IMR-90 (cell line): Measurements from ENCODE around the gene CADM2. TPM values are rescaled to one million over a fixed set of nuclear protein-coding genes. Genes with fewer than 3 reads are reported as not detected.

Experiments used
- ATAC-seq: fragments of 200-7000 bp; cut with Tn5 transposase; 2 replicates; pipeline ENCODE4 v1.9.1; 2020; ENCODE audit warnings: low read depth, mild to moderate bottlenecking, moderate library complexity
- BruUV-seq: library from RNA; stranded (reverse); fragments of 400-500 nt; replicated peaks from 2 replicates; lab custom pipeline; 2021; lab: Mats Ljungman, UMichigan
- CTCF ChIA-PET: fragments of 300-600 bp; formaldehyde crosslinking; extraction: SDS; loops from one replicate; lab custom pipeline; 2021; ENCODE audit warnings: antibody characterized with exemption; lab: Yijun Ruan, JAX
- POLR2A ChIA-PET: fragments of 300-600 bp; sonication (Branson Sonifier 250); formaldehyde crosslinking; loops from one replicate; lab custom pipeline; 2022; ENCODE audit warnings: antibody characterized with exemption; ENCODE audit not compliant: unreplicated experiment; lab: Charles Lee
- DNase-seq: peaks from one replicate; pipeline ENCODE4 v3.0.0; 2013
- H2AFZ ChIP-seq: replicated peaks from 2 replicates; pipeline ENCODE3; 2013; ENCODE audit warnings: low read length, mild to moderate bottlenecking; ENCODE audit not compliant: poor library complexity
- H2AK5ac ChIP-seq: 2 replicates; pipeline ENCODE4 v1.6.1; 2013; ENCODE audit warnings: low read depth, low read length, inconsistent platforms
- H2AK9ac ChIP-seq: replicated peaks from 2 replicates; pipeline ENCODE3; 2013; ENCODE audit warnings: mild to moderate bottlenecking, low read depth, low read length, moderate library complexity; ENCODE audit not compliant: poor library complexity
- H2BK120ac ChIP-seq: 2 replicates; pipeline ENCODE4 v1.6.1; 2013; ENCODE audit warnings: low read depth, low read length, inconsistent platforms
- H2BK15ac ChIP-seq: 3 replicates; pipeline ENCODE4 v1.6.1; 2013; ENCODE audit warnings: low read depth, low read length, inconsistent platforms
- H2BK20ac ChIP-seq: 2 replicates; pipeline ENCODE4 v1.6.1; 2013; ENCODE audit warnings: low read depth, mild to moderate bottlenecking, inconsistent platforms, low read length, moderate library complexity
- H2BK5ac ChIP-seq: 2 replicates; pipeline ENCODE4 v1.6.1; 2013; ENCODE audit warnings: mild to moderate bottlenecking, low read depth, low read length, inconsistent platforms; ENCODE audit not compliant: poor library complexity, severe bottlenecking
- H3K14ac ChIP-seq: replicated peaks from 2 replicates; pipeline ENCODE4 v1.6.1; 2013; ENCODE audit warnings: low read depth, low read length, inconsistent platforms
- H3K18ac ChIP-seq: 2 replicates; pipeline ENCODE4 v1.6.1; 2013; ENCODE audit warnings: low read depth, low read length, control low read depth
- H3K23ac ChIP-seq: 2 replicates; pipeline ENCODE4 v1.6.1; 2013; ENCODE audit warnings: low read depth, low read length, inconsistent platforms
- H3K27ac ChIP-seq: 2 replicates; pipeline ENCODE4 v1.5.1; 2013; ENCODE audit warnings: mild to moderate bottlenecking, control low read depth, low read length; ENCODE audit not compliant: insufficient read depth
- H3K27me3 ChIP-seq: 2 replicates; pipeline ENCODE4 v1.6.1; 2013; ENCODE audit warnings: low read length; ENCODE audit not compliant: control insufficient read depth, insufficient read depth
- H3K36me3 ChIP-seq: 2 replicates; pipeline ENCODE4 v1.6.1; 2013; ENCODE audit warnings: low read length, mixed read lengths; ENCODE audit not compliant: control insufficient read depth, insufficient read depth
- H3K4ac ChIP-seq: 2 replicates; pipeline ENCODE4 v1.6.1; 2013; ENCODE audit warnings: low read depth, low read length, inconsistent platforms
- H3K4me1 ChIP-seq: 2 replicates; pipeline ENCODE4 v1.6.1; 2013; ENCODE audit warnings: low read length, mixed read lengths; ENCODE audit not compliant: control insufficient read depth, insufficient read depth
- H3K4me2 ChIP-seq: 2 replicates; pipeline ENCODE4 v1.6.1; 2013; ENCODE audit warnings: low read depth, mild to moderate bottlenecking, control low read depth, low read length, moderate library complexity
- H3K4me3 ChIP-seq: 2 replicates; pipeline ENCODE4 v1.5.1; 2013; ENCODE audit warnings: low read depth, mild to moderate bottlenecking, control low read depth, low read length, moderate library complexity; ENCODE audit not compliant: insufficient read depth
- H3K56ac ChIP-seq: 2 replicates; pipeline ENCODE4 v1.6.1; 2013; ENCODE audit warnings: low read length, inconsistent platforms; ENCODE audit not compliant: insufficient read depth; ENCODE audit errors: extremely low read depth
- H3K79me1 ChIP-seq, 2 experiments: 2 replicates each; pipeline ENCODE4 v1.6.1; 2013; ENCODE audit warnings: low read length in 2 of 2, inconsistent platforms in 1 of 2, low read depth in 1 of 2
- H3K9ac ChIP-seq: 2 replicates; pipeline ENCODE4 v1.6.1; 2013; ENCODE audit warnings: low read depth, low read length, control low read depth
- H3K9me1 ChIP-seq: 2 replicates; pipeline ENCODE4 v1.6.1; 2013; ENCODE audit warnings: low read length, inconsistent platforms; ENCODE audit not compliant: insufficient read depth
- H3K9me3 ChIP-seq: 2 replicates; pipeline ENCODE4 v1.6.1; 2013; ENCODE audit warnings: low read length; ENCODE audit not compliant: control insufficient read depth, insufficient read depth
- H4K20me1 ChIP-seq: 2 replicates; pipeline ENCODE4 v1.6.1; 2013; ENCODE audit warnings: low read length, inconsistent platforms; ENCODE audit not compliant: insufficient read depth
- H4K5ac ChIP-seq: 2 replicates; pipeline ENCODE4 v1.6.1; 2013; ENCODE audit warnings: mild to moderate bottlenecking, low read depth, low read length, control low read depth
- H4K8ac ChIP-seq, 2 experiments: 2 replicates each; pipeline ENCODE4 v1.6.1; 2013; ENCODE audit warnings: low read depth in 2 of 2, low read length in 2 of 2, control low read depth in 1 of 2, inconsistent platforms in 1 of 2
- H4K91ac ChIP-seq: 2 replicates; pipeline ENCODE4 v1.6.1; 2013; ENCODE audit warnings: low read depth, low read length, inconsistent platforms; ENCODE audit not compliant: insufficient read depth
- CHD1 ChIP-seq: IDR thresholded peaks from 2 replicates; pipeline ENCODE4 v1.6.1; 2012; ENCODE audit warnings: low read depth, low read length, improper control_type of control experiment
- CTCF ChIP-seq: conservative IDR thresholded peaks from 2 replicates; pipeline ENCODE4 v1.5.1; 2012; ENCODE audit warnings: mild to moderate bottlenecking, low read depth, low read length, improper control_type of control experiment
- MAZ ChIP-seq: IDR thresholded peaks from 2 replicates; pipeline ENCODE4 v1.6.1; 2012; ENCODE audit warnings: low read depth, mild to moderate bottlenecking, low read length, improper control_type of control experiment, moderate library complexity, borderline replicate concordance
- POLR2A ChIP-seq: IDR thresholded peaks from 2 replicates; pipeline ENCODE4 v1.6.1; 2012; ENCODE audit warnings: mild to moderate bottlenecking, low read depth, low read length
- RAD21 ChIP-seq: IDR thresholded peaks from 2 replicates; pipeline ENCODE4 v1.6.1; 2012; ENCODE audit warnings: low read length, improper control_type of control experiment
- RCOR1 ChIP-seq: IDR thresholded peaks from 2 replicates; pipeline ENCODE4 v1.6.1; 2012; ENCODE audit warnings: mild to moderate bottlenecking, low read length, improper control_type of control experiment; ENCODE audit not compliant: insufficient replicate concordance
- WGBS, 2 experiments: methylation state at CpG; one replicate each; pipeline versions ENCODE4 v1.1.5 to v1.1.7; 2013; ENCODE audit warnings: missing lambda C conversion rate in 2 of 2; ENCODE audit not compliant: insufficient read length in 1 of 2; ENCODE audit errors: extremely low coverage in 2 of 2; 5-methylcytosine and 5-hydroxymethylcytosine counted together
- dilution Hi-C: fragments of 300-500 bp; cut with HindIII; formaldehyde crosslinking; loops from one replicate; pipeline ENCODE4 v1.14.3; 2018; ENCODE audit warnings: low sequenced_read_pairs; ENCODE audit not compliant: unreplicated experiment
- in situ Hi-C: fragments of 300-500 bp; cut with MboI; formaldehyde crosslinking; loops from 3 replicates; pipeline ENCODE4 v1.14.3; 2019; ENCODE audit warnings: low sequenced_read_pairs, inconsistent platforms, mixed read lengths
- intact Hi-C: fragments of 100-400 bp; cut with micrococcal nuclease; formaldehyde crosslinking; loops from 2 replicates; pipeline ENCODE4 v1.10.0; 2022
- polyA plus RNA-seq, 3 experiments: library from polyadenylated mRNA; depleted of rRNA; stranded (reverse); fragments of >200 nt; gene quantifications; 2 replicates each; pipeline ENCODE4 v1.2.3, GENCODE V29; 2012; ENCODE audit warnings: low replicate concordance in 1 of 3
- total RNA-seq: library from RNA; depleted of rRNA; stranded (reverse); fragments of >200 nt; gene quantifications from 2 replicates; pipeline ENCODE4 v1.2.3, GENCODE V29; 2012
- TF ChIP-seq, protein P1 (sequence below): fragments of 150-350 bp; IDR thresholded peaks from 2 replicates; pipeline ENCODE4 v1.6.1; 2017; ENCODE audit warnings: mild to moderate bottlenecking, antibody characterized with exemption, low read length, low read depth
- TF ChIP-seq, protein P2 (sequence below): fragments of 150-350 bp; IDR thresholded peaks from 2 replicates; pipeline ENCODE4 v1.6.1; 2016; ENCODE audit warnings: low read depth, mild to moderate bottlenecking, low read length, moderate library complexity, borderline replicate concordance

CADM2 gene
- total and polyA plus RNA-seq, 2 of the 4 experiments (the other 2 are of a cell fraction), result not detected

DNA sequence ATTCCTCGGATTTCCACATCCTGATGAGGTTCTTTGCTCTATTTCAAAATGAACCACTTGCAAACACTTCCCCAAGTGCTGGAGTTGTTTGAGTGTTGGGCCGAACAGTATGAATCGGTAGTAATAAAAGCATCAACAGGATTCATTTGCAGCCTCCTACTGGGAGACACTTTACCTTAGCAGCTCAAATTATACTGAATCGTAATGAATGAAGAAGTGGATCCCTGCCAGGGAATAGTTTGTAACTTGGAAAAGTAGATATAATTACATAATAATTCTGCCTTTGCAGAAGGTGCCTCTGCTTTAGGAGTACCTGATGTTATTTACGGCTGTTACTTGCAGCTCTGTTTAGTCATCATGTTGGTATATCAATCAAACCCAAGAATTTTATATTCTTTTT lies 669.1 kb downstream of the CADM2 start:
- WGBS, 2 experiments, result no CpG with 5 or more reads among the region's 5 CpGs

More for the DNA sequence above, 669.1 kb downstream of the CADM2 start:
- CTCF ChIA-PET, result no interaction called here
- Histone ChIP-seq H3K14ac (no peak overlapping the region), H3K56ac (no peak overlapping the region), H2BK120ac (no peak overlapping the region), H3K9me3 (no peaks in the 10 kb centered on the region), H3K4me1 (no peaks in the 10 kb centered on the region), H2BK15ac (no peak overlapping the region), H4K91ac (no peak overlapping the region), H3K27ac (no peak overlapping the region), H4K8ac (no peak overlapping the region), H3K27me3 (no peaks in the 10 kb centered on the region), H3K18ac (no peak overlapping the region), H3K9ac (no peak overlapping the region), H3K4ac (no peak overlapping the region), H2BK5ac (no peak overlapping the region), H3K79me1 (no peaks in the 10 kb centered on the region), H3K36me3 (no peaks in the 10 kb centered on the region), H3K23ac (no peak overlapping the region), H2AFZ (no peak overlapping the region), H4K5ac (no peak overlapping the region), H3K9me1 (no peaks in the 10 kb centered on the region), H3K4me3 (no peak overlapping the region), H2AK9ac (no peak overlapping the region), H3K4me2 (no peak overlapping the region), H2AK5ac (no peak overlapping the region), H4K20me1 (no peaks in the 10 kb centered on the region), H2BK20ac (no peak overlapping the region)
- no peak for TF ChIP-seq CHD1
- TF ChIP-seq, protein P1, sequence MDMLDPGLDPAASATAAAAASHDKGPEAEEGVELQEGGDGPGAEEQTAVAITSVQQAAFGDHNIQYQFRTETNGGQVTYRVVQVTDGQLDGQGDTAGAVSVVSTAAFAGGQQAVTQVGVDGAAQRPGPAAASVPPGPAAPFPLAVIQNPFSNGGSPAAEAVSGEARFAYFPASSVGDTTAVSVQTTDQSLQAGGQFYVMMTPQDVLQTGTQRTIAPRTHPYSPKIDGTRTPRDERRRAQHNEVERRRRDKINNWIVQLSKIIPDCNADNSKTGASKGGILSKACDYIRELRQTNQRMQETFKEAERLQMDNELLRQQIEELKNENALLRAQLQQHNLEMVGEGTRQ, result no peak
- no peak for TF ChIP-seq RAD21
- no peak for TF ChIP-seq CTCF
- TF ChIP-seq RCOR1, result no peak
- TF ChIP-seq MAZ, result no peak
- TF ChIP-seq, protein P2, sequence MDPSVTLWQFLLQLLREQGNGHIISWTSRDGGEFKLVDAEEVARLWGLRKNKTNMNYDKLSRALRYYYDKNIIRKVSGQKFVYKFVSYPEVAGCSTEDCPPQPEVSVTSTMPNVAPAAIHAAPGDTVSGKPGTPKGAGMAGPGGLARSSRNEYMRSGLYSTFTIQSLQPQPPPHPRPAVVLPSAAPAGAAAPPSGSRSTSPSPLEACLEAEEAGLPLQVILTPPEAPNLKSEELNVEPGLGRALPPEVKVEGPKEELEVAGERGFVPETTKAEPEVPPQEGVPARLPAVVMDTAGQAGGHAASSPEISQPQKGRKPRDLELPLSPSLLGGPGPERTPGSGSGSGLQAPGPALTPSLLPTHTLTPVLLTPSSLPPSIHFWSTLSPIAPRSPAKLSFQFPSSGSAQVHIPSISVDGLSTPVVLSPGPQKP, result no peak
- no peak for TF ChIP-seq POLR2A
- ATAC-seq (no peak), DNase-seq (no peak)
- dilution Hi-C loops, result no loop called here
- in situ Hi-C loops, result no loop called here
- no TSS peak for BruUV-seq
- intact Hi-C loops, result no loop called here
- POLR2A ChIA-PET, result no interaction called here
